NCI-H82 treated with DMSO at 0.1 percent for 48 hours (cell line): ENCODE data around the gene ODAD4.
"Not testable (repeated sequence)": the region's sequence is repeated elsewhere in the genome, so short reads cannot be mapped to it uniquely, and the experiment has no call there.

Experiments used
- DNase-seq: peaks from one replicate; lab custom pipeline; 2025; ENCODE audit not compliant: unreplicated experiment; lab: John Stamatoyannopoulos, UW

Gene ODAD4

DNA sequence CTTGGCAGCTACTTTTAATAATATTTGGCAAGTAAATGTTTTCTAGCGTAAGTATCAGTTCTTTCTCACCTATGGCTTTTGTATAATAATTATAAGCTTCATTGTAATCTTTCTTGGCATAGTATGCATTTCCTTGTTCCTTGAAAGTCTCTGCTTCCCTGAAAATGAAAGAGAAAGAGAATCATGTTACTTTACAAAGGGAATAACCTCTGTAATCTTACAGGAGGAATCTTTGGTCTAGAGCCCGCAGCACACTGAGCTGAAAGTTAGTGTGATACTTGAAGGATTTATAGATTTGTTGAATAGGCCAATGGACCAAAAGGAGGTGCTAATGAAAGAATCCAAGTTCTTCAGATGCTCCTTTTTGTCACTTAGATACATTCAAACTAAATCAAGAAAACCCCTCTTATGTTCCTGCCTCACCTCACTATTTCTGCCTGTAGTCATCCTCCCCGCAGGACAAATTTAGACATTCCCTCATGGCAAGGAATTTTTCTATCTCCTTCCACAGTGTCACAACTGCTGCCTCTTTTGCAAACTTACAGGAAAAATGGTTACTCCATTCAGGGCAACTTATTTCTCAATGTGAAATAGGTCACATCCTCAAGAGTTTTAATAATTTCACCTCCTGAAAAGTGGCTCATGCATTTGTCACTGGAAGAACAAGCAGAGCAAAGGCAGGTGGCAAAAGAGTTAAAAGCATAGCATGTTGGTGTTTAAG, 70.2 kb downstream of the ODAD4 start:
- no peak for DNase-seq

DNA sequence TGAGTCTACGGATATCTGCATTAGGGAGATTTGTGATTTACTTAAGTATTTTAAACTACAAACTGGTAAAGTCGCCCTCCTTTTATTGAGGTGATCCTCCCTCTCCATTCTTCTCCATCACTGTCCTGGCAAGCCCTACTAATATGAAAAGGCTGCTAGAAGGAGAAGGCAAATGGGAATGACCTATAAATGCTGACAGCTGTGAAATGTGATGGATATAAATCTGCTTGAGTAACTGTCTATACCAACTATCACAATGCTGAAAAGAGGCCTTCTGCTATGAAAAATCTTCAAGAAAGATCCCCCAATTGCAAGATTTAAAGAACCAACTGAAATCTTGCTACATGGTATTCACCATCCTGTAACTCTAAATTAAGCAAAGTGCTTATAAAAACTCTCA, 71.3 kb downstream of the ODAD4 start:
- DNase-seq = no peak

DNA sequence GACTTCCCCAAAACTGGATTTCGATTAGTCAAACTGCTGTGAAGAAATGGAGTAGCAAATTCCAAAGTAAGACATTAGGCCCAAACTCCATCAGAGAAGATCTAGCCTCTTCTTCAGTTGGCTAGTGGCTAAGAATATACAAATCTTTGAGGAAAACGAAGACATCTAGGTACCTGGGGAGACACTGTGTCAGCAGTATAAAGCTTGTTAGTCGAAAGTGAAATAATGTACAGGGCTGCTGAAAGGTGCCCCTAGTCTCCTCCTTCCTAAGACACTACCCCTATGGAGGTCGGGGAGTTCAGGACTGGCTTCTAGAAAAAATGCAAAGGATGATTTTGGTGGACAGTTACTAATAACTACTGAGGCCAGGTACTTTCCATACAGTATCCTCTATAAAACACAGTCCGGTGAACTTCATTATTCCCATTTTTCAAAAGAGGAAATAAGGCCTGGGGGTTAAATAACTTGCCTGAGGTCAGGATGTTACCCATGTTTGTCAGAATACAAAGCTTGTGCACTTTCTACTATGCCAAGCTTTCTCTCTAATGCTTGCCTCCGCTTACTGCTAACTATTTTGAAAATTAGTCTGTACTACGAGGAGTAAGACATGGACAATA, 71.9 kb downstream of the ODAD4 start:
- DNase-seq = no peak

DNA sequence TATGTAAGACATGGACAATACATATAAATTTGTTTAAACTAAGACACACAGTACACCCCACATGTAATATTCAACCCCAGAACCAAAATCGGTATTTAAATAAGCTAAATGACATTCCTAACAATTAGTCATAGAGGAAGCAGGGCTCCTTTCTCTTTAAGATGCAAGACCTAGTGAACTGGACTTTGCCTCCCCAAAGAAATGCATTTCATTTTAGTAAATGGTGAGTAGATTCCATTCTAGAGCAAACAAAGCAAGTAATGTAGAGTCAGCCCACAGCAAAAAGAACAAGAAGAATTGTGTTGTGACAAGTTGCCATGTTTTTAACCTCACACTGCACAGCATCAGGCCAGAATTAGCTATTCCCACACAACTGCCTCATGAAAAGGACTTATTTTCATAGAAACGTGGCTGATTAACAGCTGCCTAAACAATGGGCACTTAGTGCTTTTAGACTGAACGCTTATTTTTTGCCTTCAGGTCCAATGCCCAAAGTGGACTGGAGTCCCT, 72.4 kb downstream of the ODAD4 start:
- no peak for DNase-seq

DNA sequence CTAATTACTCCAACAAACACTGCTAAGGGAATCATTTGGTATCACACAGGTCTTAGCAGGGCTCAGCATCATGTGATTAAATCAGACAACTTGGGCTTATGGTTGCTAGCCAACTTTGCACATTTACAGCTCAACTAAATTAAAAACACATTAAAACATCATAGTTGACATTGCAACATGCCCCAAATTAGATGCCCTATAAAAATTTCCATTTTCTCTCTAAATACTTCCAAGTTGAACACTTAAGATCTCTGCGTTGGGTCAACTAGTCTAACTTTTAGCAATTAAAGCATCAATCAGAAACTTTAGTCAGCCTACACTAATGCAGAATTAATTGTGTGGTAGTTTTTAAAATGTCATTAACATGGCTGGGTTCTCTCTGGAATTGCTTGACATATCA, 74.7 kb downstream of the ODAD4 start:
- DNase-seq = peak; percentile 48

DNA sequence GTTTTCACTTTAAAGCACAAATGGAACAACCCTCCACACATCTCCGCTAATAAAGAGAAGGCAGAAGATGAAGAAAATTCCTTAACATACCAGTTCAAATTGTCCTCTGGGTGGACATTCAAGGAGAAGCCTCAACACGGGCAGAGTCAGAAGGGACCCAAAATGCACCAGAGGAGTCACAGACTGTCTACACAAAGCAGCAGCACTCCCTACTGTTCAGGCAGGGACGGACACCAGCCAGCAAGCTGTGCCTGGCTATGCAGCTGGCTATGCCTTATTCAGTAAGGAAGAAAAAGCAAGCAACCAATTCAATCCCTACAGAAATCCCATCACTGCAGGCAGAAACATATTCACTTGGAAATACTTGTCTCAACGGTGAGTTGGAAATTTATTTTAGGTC, 78.8 kb downstream of the ODAD4 start:
- DNase-seq = no peak

DNA sequence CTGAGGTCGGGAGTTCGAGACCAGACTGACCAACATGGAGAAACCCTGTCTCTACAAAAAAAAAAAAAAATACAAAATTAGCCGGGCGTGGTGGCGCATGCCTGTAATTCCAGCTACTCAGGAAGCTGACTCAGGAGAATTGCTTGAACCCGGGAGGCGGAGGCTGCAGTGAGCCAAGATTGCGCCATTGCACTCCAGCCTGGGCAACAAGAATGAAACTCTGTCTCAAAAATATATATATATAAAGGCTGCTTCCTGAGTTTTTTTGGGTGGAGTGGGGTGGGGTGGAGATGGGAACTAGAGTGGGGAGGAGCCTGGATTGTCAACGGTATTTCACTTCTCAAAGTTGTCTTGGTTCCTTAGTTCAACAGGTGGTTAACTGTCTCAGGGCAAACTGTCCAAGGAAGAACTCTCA, 79.9 kb downstream of the ODAD4 start:
- not testable (repeated sequence) for DNase-seq

DNA sequence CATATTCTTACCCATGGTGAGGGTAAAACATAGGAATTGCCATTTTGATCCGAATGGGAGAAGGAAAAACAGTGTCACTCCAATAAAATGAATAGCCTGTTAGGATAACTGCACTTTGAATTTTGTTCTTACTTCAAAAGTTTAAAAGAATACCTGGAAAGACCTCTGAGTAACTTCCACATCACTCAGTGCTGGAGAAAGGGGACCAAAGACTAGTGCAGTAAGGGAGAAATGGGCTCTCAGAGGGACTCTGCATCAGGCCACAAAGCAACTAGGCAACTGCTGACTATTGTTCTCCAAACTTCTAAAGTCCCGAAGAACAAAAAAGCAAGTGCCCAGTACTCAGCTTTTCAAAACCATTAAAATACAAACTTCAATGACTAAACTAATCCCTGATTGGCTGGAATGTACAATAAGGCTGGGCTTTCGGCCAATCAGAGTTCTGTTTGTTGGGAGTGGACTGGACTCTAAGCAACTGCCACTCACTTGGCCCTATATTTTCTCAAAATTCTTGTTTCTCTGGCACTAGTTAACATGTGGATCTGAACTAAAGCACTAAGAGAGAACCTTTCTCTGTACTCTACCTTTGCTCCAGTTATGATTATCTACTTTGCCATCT, 80.6 kb downstream of the ODAD4 start:
- no peak for DNase-seq

DNA sequence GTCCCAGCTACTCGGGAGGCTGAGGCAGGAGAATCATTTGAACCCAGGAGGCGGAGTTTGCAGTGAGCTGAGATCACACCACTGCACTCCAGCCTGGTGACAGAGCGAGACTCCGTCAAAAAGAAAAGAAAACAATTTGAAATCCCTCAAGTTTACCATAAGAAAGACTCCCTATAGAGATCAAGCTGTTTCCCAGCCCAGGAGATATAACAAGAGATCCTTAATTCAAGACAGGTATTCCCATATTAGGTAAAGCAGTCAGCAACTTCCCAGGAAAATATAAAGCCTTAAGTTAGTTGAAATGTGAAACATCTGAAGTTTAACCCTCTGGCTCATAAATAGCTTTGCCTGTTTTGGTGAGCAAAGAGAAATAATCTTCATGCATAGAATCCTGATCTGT, 81.9 kb downstream of the ODAD4 start:
- not testable (repeated sequence) for DNase-seq

DNA sequence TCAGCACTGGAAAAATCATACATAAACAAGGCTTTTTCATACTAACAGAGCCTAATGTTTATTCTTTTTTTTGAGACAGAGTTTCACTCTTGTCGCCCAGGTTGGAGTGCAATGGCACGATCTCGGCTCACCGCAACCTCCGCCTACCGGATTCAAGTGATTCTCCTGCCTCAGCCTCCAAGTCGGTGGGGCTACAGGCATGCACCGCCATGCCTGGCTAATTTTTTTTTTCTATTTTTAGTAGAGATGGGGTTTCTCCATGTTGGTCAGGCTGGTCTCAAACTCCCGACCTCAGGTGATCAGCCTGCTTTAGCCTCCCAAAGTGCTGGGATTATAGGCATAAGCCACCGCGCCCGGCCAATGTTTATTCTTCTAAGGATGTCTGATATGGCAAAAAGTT, 83.3 kb downstream of the ODAD4 start:
- DNase-seq = not testable (repeated sequence)
